ENCODE measurements around the gene HOXB5. TPM values are rescaled to one million over a fixed set of nuclear protein-coding genes. Genes with fewer than 3 reads are reported as not detected.

HOXB5 gene
- total RNA-seq, 6 experiments from 2014 or later: not detected

GRCh38 chr17:48587276-48588073 is 6.1 kb downstream of the HOXB5 start:
- H3K4me1 Mint-ChIP-seq (ENCODE audit: low read depth): peaks cover 27% of the 10 kb centered on the region
- TF ChIP-seq, protein P1, sequence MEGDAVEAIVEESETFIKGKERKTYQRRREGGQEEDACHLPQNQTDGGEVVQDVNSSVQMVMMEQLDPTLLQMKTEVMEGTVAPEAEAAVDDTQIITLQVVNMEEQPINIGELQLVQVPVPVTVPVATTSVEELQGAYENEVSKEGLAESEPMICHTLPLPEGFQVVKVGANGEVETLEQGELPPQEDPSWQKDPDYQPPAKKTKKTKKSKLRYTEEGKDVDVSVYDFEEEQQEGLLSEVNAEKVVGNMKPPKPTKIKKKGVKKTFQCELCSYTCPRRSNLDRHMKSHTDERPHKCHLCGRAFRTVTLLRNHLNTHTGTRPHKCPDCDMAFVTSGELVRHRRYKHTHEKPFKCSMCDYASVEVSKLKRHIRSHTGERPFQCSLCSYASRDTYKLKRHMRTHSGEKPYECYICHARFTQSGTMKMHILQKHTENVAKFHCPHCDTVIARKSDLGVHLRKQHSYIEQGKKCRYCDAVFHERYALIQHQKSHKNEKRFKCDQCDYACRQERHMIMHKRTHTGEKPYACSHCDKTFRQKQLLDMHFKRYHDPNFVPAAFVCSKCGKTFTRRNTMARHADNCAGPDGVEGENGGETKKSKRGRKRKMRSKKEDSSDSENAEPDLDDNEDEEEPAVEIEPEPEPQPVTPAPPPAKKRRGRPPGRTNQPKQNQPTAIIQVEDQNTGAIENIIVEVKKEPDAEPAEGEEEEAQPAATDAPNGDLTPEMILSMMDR (IDR thresholded peaks at IDR 0.05): no peak
- DNase-seq: no peak
- no peaks in the 10 kb centered on the region for H3K9me3 Mint-ChIP-seq
- no peaks in the 10 kb centered on the region; the same call in 1 of the 2 replicates for H3K36me3 Mint-ChIP-seq (ENCODE audit: low read depth)
- H3K4me3 Mint-ChIP-seq: no peak overlapping the region
- H3K27ac Mint-ChIP-seq: no peak overlapping the region
- H3K27me3 Mint-ChIP-seq (ENCODE audit: insufficient read depth): peaks cover 88% of the 10 kb centered on the region

DNA sequence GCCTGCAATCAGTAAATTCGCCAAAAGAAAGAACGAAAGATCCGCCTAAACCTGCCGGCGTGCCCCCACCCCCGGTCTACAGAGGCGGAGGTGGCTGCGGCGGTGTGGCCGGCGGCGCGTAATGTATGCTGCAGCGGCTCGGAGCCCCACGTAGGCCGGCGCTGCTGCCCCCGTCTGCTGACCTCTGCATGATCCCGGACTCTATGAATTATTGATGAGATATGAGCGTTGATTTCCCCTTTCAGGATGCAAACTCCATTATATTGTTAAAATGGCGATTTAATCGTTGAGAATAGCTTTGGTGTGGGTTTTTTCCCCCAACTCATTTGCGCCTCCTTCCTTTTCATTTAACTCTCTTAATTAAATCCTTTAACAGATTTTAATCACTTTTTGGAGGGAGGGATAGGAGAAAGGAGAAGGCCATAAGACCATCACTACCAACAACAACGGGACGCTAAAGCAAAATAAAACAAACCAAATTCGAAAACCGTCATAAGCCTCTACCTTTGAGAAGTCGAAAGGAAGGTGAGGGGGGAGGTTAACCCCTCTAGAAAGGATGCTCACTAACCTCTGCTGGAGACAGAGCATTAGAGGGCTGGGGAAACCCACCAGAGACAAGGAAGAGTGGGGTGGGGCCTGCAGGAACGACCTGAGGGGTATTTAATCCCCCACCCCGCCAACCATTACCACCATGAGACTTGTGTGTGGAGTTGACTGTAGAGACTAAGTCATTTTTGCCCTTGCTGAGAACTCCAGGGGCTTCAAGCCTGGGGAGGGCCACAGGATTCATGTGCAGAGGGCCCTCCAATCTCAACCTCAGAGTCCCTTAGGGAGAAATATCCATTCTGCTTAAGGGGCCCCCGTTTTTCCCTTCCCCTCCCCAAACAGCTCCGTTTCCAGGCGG is 7.0 kb downstream of the HOXB5 start:
- peaks cover 86% of the 10 kb centered on the region for H3K27me3 Mint-ChIP-seq (ENCODE audit: insufficient read depth)
- H3K4me3 Mint-ChIP-seq: peak overlapping the region; percentile 91
- H3K27ac Mint-ChIP-seq: no peak overlapping the region
- no peak for DNase-seq
- TF ChIP-seq, protein P1 (IDR thresholded peaks at IDR 0.05): no peak
- no peaks in the 10 kb centered on the region; the same call in 1 of the 2 replicates for H3K36me3 Mint-ChIP-seq (ENCODE audit: low read depth)
- H3K4me1 Mint-ChIP-seq (ENCODE audit: low read depth): peaks cover 30% of the 10 kb centered on the region
- H3K9me3 Mint-ChIP-seq: no peaks in the 10 kb centered on the region

DNA sequence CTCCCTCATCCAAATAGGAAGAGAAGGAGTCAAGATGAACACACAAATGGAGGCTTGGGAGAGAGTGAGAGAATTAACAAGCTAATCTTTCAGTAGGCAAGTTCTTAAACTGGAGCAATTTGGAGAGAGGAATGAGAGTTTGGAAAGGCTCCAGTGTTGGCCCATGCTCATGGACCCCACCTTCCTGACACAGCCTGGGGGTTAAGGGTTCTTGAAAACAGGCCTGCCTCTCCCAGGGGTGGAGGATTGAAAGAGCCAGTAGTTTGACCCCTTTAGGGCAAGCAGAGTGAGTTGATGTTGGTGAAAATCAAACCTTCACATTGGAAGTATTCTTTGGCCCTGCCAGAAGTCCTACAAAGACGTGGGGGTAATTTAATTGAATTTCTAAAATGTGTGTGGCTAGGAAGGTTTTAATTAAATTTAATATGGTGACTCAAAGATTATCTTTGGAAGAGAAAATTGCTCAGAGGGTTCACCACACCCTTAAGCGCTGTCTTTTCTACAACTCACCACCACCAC is 9.3 kb downstream of the HOXB5 start:
- H3K4me1 Mint-ChIP-seq (ENCODE audit: low read depth): peaks cover 25% of the 10 kb centered on the region
- H3K27me3 Mint-ChIP-seq (ENCODE audit: insufficient read depth): peaks cover 83% of the 10 kb centered on the region
- no peaks in the 10 kb centered on the region for H3K9me3 Mint-ChIP-seq
- no peaks in the 10 kb centered on the region for H3K36me3 Mint-ChIP-seq (ENCODE audit: low read depth)
- TF ChIP-seq, protein P1 (IDR thresholded peaks at IDR 0.05): no peak
- H3K27ac Mint-ChIP-seq: no peak overlapping the region
- no peak for DNase-seq
- no peak overlapping the region; the same call in 1 of the 2 replicates for H3K4me3 Mint-ChIP-seq

DNA sequence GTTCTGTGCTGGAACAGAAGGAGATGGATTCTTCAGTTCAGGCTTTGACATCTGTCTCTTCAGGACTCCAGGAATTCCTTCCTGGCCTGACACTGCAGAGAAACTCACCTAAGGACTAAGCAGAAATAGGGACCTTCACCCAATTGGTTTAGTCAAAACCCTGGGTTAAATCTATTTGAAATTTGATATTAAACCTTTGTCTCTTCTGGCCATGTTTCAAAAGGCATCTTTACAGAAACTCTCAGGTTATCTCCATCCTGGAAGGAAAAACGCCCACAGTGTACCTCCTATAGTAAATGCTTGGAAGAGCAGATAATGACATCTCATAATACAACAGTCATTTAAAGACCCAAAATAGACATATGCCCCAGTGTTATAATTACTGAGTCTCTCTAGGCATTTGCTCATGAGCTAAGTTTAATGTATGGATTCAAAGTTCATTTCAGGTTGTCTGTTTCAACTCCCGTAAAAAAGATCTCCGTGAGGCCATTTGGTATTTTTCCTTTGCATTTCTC is 9.8 kb downstream of the HOXB5 start:
- TF ChIP-seq, protein P1 (IDR thresholded peaks at IDR 0.05): no peak
- no peaks in the 10 kb centered on the region for H3K36me3 Mint-ChIP-seq (ENCODE audit: low read depth)
- no peaks in the 10 kb centered on the region for H3K9me3 Mint-ChIP-seq
- H3K4me3 Mint-ChIP-seq: no peak overlapping the region
- peaks cover 83% of the 10 kb centered on the region for H3K27me3 Mint-ChIP-seq (ENCODE audit: insufficient read depth)
- H3K4me1 Mint-ChIP-seq (ENCODE audit: low read depth): peaks cover 25% of the 10 kb centered on the region
- H3K27ac Mint-ChIP-seq: no peak overlapping the region
- no peak for DNase-seq

DNA sequence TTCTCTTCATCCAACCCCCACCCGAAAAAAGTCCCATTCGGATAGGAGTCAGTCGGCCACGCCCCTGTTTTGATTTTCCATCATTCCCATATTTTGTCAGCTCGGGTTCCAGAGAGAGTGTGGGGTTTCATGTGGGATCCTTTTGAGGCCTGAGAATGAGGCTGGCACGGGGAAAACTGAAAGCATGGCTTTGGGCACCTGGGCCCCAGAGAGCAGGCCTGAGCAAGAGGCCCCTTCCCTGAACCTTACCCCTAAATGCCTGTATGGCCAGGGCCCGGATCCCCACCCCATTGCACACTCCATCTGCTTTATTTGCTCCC is 10.9 kb downstream of the HOXB5 start:
- Mint-ChIP-seq H3K27me3 (ENCODE audit: insufficient read depth) (peaks cover 77% of the 10 kb centered on the region), H3K4me3 (no peak overlapping the region), H3K36me3 (ENCODE audit: low read depth) (no peaks in the 10 kb centered on the region), H3K9me3 (no peaks in the 10 kb centered on the region), H3K4me1 (ENCODE audit: low read depth) (peaks cover 25% of the 10 kb centered on the region), H3K27ac (no peak overlapping the region)
- no peak for DNase-seq
- TF ChIP-seq, protein P1 (IDR thresholded peaks at IDR 0.05): no peak
